Stimulated activated CD4-positive, alpha-beta T cell treated with anti-CD3 and anti-CD28 coated beads, Interleukin-1b, Interleukin-23, amount 100 ng/mL, for 4 hours (primary cell): Measurements from ENCODE around the gene SMAD5.

Source experiments
- DNase-seq, 2 donors: peaks; one replicate each; pipeline ENCODE4 v3.0.0-alpha.2; 2020; ENCODE audit warnings: low read depth in 2 of 2

Gene SMAD5

DNA sequence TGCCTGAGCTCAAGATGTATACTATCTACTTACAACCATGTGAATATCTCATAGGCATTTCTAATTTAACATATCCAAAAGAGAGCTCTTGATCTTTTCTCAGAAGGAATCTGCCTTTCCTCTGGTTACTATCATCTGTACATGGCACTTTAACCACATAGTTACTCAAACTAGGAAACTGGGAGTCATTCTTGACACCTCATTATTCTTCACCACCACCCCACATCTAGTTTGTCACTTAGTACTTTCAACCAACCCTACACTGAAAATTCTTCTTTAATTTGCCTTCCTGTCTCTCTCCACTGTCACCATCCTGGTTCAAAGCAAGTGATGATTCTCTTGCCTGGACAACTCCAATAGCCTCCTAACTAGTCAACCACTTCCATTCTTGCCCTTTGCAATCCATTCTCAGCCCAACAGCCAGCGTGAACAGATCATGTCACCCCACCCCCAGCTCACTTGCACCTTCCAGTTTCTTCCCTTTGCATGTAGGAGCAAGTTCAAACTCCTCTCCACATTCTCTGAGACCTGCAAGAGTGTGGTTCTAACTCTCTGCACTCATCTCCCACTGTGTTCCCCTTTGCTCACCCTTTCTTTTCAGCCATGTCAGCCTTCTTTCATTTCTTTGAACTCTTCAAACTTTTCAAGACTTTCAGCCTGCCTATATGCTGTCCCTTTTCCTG is 17.3 kb upstream of the SMAD5 start:
- no peak for DNase-seq

GRCh38 chr5:136120529-136120928 is 12.1 kb upstream of the SMAD5 start:
- no peak for DNase-seq

DNA sequence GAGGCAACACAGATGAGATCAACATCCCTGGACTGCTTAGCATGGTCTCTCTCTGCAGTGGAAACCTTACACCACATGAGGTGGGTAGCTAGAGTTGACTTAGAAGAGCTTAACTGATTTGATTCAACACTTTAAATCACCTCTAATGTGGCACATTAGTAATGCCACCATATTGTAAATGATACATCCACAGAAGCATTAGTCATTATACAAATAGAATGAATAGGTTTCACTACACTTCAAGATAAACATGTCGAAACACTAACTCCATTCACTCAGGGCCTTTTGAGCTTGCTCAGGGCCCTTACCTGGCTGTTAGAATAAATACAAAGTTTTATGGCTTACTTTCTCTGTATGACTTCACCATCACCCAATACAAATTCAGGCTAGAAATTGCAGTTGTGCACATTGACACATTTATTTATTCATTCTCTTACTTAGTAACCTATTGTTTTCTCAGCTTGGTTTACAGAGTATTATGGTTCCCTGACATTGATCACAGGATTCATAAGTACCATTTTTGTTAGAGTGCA is 9.3 kb upstream of the SMAD5 start:
- no peak for DNase-seq

GRCh38 chr5:136127560-136127959 is 5.1 kb upstream of the SMAD5 start:
- DNase-seq = no peak

GRCh38 chr5:136128481-136128880 is 4.2 kb upstream of the SMAD5 start:
- DNase-seq = no peak

DNA sequence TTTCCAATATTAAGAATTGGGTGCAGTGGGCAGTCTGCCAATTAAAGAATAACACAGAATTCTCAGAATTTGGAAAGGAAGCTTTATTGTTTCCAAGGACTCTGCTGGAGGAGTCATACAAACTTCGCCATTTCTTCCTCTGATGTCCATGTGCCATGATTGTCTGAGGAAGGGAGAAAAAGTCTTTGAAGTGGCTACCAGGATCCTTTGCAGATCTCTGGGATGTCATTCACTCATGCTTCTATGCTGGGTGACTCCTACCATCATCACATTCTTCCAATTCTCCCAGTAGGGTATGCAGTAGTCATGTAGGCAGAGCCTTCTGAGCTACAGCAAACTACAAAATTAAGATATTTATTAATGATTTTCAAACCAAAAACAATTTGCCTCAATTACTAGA is 3.2 kb upstream of the SMAD5 start:
- DNase-seq = no peak

DNA sequence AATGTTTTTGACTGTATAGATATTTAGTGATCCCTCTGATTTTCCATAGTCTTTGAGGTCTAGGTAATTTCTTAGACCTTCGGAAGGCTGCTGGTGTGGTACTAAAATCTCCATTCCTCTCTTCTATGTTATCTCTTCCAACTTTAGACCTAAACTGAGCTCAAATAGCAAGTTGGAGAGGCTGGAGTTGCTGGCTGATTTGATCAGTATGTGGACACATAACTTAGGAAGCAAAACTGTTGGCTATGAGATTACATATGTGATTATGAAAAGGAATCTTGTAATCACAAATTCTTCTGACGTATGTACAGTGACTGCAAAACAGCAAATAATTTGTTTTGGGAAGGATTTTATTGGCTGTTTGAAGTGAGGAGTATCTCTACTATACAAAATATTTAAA is 2.1 kb upstream of the SMAD5 start:
- no peak for DNase-seq

DNA sequence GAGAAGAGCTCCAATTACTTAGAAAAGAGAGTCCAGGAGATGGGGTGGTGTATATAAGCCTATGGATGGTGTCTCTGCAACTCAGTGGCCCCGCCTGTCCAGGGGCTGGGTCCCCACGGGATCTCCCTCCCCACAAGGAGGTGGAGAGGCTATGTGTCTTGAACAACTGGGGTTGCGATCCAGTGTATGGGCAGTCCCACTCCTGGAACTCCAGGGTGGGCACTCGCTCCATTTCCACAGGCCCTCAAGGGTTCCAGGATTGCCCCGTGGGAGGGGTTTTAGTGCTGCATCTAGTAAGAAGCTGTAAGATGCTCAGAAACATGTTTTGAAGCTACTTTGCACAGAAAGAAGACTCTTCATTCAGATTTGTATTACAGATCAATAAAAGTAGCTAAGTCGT is 558 bp upstream of the SMAD5 start:
- DNase-seq = no peak

- no peak for DNase-seq
Observed at GRCh38 chr5:136133222-136133921, 727 bp downstream of the SMAD5 start.

GRCh38 chr5:136133922-136134379 is 1.3 kb downstream of the SMAD5 start:
- no peak for DNase-seq

DNA sequence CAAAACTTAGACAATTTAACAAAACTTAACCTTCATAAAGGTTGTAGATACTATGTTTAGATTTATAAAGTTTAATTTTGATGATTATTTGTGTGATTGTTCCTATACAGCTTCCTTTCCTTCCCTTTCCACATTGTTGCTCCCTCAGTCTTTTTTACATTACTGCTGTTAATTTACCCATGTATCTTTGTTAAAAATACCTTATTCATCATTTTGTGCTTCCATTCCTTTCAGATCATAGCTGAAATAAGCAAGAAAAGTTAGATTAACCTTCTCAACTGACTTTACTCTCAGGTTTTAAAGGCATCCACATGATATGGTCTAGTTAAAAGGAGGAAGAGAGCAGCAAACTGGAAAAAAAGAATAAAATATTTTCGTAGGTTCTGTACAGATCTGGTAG is 2.0 kb downstream of the SMAD5 start:
- DNase-seq = no peak

DNA sequence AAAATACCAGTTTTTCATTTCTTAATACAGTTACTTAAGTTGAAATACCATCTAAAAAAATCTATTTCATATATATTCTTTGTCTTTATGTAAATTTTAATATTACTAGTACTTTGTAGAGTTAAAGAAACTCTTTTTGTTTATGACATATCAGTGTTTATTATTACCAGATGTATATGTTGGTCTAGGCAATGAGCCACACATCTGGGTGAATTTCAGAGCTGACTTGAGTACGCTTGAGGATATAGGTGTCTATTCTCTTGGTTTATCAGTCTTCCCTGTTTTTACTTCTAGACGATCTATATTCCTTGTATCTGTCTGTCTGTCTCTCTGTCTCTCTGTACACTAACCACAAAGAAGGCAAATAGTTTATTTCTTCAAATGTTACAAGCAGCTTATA is 2.9 kb downstream of the SMAD5 start:
- DNase-seq = no peak

GRCh38 chr5:136137497-136138220 is 5.0 kb downstream of the SMAD5 start:
- DNase-seq = no peak

DNA sequence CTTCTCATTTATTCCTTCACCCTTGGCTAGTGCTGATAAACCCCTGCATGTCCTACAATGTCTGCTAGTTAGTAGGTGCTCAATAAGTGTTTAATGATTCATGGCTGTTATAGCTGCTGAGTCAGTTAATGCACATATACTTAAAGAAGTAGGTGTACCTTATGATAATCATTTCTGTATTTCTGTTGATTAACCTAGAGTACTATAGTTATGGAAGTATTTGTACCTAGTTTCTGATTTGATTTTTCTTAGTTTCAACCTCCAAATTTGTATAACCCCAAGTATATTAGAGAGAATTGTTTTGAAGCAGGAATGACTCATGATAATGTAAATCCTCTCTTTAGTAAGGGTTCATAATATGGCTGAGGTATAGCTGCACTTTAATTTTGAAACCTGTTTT is 8.9 kb downstream of the SMAD5 start:
- DNase-seq = no peak

DNA sequence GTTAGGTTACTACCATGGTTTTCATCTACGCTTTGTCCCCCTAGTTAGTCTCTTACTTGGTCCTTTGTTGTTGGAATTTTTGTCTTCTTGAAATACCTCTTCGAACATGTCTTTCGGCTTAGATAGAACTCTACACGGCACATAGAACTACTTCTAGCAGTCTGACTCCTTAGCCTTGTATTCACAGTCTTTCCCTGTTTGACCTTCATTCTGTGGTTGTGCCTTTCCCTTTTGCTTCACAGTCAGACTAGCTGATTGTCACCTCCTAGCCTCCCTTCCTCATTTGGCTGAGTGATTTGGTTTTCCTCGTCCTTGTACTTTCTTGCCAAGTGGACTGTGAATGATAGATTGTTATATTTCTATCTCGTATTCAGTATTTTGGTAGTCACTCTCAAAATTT is 10.7 kb downstream of the SMAD5 start:
- no peak for DNase-seq

DNA sequence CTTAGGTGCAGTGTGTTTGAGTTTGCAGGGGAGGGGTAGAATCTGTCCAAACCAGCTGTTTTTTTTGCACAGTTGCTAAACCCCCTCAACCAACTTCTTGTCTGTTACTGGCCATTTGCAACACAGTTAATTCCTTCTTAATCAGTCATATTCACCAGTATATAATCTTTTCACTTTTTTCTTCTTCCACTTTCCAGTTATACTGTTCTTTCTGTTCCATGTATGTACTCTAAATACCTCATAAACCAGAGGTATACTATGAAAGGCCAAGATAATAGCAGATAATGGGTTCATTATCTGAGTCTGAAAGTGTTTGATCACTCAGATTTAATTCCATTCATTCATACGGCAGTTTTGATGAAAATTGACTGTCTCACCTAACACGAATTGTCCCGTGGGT is 11.1 kb downstream of the SMAD5 start:
- no peak for DNase-seq

DNA sequence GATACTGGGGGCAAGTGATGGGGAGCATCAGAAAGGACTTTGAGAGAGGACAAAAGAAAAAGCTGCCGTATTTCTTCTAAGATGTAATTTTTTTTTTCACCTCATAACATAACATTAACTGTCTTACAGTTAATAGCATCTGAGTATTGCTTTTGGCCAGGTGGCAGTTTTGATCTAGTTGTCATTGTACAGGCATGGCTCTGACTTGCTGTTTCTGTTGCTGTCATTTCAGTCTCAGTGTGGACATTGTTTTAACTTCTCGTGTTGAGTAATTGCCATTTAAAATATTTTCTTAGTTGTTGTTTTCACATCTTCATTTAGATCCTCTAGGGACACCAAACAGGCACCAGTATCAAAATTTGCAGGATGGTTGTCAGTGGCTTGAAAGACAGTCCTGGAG is 12.4 kb downstream of the SMAD5 start:
- DNase-seq = no peak

- no peak for DNase-seq
Observed at GRCh38 chr5:136146201-136146600, 13.6 kb downstream of the SMAD5 start.

GRCh38 chr5:136147632-136148031 is 15.0 kb downstream of the SMAD5 start:
- DNase-seq = no peak

DNA sequence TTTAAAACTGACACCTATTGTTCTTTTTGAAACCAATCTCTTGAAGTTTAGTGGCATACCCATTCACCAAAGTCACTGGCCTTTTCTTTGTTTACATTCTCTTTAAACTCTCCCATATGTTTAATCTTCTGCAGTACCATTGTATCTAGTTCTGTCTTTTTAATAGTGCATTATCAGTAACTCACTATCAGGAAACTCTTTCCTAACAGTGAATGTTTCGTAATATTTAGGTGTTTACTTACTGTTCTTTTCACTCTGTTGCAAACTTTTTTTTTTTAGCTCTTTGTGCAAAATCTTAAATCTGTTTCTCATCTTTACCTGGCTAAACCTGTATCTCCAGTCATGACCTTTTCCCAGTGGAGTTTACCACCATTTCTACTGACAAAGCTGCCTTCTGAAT is 17.2 kb downstream of the SMAD5 start:
- DNase-seq = no peak

DNA sequence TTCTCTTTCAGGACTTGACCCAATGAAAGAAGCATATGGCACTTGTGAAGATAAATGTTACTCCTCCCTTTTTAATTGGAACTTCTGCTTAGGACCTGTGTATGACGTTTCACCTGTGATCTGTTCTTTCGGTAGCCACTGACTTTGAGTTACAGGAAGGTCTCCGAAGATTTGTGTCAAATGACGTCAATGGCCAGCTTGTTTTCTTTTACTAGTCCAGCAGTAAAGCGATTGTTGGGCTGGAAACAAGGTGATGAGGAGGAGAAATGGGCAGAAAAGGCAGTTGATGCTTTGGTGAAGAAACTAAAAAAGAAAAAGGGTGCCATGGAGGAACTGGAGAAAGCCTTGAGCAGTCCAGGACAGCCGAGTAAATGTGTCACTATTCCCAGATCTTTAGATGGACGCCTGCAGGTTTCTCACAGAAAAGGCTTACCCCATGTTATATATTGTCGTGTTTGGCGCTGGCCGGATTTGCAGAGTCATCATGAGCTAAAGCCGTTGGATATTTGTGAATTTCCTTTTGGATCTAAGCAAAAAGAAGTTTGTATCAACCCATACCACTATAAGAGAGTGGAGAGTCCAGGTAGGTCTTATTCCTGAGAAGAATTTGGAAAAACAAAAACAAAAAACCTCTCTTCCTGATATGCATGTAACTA is 21.1 kb downstream of the SMAD5 start:
- no peak for DNase-seq

DNA sequence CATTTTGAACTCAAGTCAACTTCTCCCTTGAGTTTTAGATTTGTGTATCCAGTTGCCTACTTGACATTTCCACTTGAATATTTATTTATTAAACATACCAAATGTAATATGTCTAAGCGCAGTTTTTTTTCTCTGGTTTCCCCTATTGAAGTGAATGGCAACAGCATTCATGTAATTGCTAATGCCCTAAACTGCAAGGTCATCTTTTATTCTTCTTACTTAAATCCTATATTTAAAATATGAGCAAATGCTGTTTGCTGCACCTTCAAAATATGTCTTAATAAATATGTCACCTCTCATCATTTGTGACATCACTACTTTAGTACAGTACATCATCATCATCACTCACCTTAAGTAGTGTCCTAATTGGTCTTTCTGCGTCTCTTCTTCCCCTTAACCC is 22.4 kb downstream of the SMAD5 start:
- DNase-seq = no peak
